Vagina (tissue), 2 donors: ENCODE measurements around the gene SIRPB2.

Experiments used
- CTCF ChIP-seq, 3 experiments: fragments of 450-650 bp in 2 of 3; fragments of 200-600 bp in 1 of 3; sonication (generic) in 1 of 3; IDR thresholded peaks; one replicate each; pipeline ENCODE4 v1.5.1; 2017 to 2019; ENCODE audit warnings: antibody characterized with exemption in 3 of 3, mild to moderate bottlenecking in 2 of 3, moderate library complexity in 2 of 3
- POLR2A ChIP-seq, 2 donors: fragments of 450-650 bp; IDR thresholded peaks; one replicate each; pipeline ENCODE4 v1.6.1; 2017; ENCODE audit warnings: antibody characterized with exemption in 2 of 2, mild to moderate bottlenecking in 2 of 2, moderate library complexity in 2 of 2

GRCh38 chr20:1538655-1539054, 47.4 kb upstream of the SIRPB2 start:
- TF ChIP-seq POLR2A (IDR thresholded peaks at IDR 0.05), result no peak
- TF ChIP-seq CTCF (IDR thresholded peaks at IDR 0.05), result no peak
